ENCODE data around the gene DNAH2.
"Not testable (repeated sequence)": the region's sequence is repeated elsewhere in the genome, so short reads cannot be mapped to it uniquely, and the experiment has no call there.

Gene DNAH2

GRCh38 chr17:7798839-7799238 is 81.3 kb downstream of the DNAH2 start:
- H3K36me3 ChIP-seq: no peaks in the 10 kb centered on the region
- no peak for DNase-seq
- no peak overlapping the region for H3K4me3 ChIP-seq (ENCODE audit: low read depth, low read length)
- no peak for TF ChIP-seq CTCF (IDR thresholded peaks at IDR 0.05; ENCODE audit: low read depth, low read length)
- H3K27me3 ChIP-seq: no peaks in the 10 kb centered on the region
- no peaks in the 10 kb centered on the region for H3K9me3 ChIP-seq
- H3K4me1 ChIP-seq: no peaks in the 10 kb centered on the region

- Histone ChIP-seq H3K4me1 (no peaks in the 10 kb centered on the region), H3K9me3 (no peaks in the 10 kb centered on the region), H3K36me3 (no peaks in the 10 kb centered on the region), H3K27me3 (no peaks in the 10 kb centered on the region), H3K4me3 (ENCODE audit: low read depth, low read length) (no peak overlapping the region)
- no peak for TF ChIP-seq CTCF (IDR thresholded peaks at IDR 0.05; ENCODE audit: low read depth, low read length)
- no peak for DNase-seq
Observed at GRCh38 chr17:7803981-7804380, 86.4 kb downstream of the DNAH2 start.

- H3K27me3 ChIP-seq: no peaks in the 10 kb centered on the region
- no peaks in the 10 kb centered on the region for H3K9me3 ChIP-seq
- no peaks in the 10 kb centered on the region for H3K36me3 ChIP-seq
- H3K4me1 ChIP-seq: no peaks in the 10 kb centered on the region
- no peak overlapping the region for H3K4me3 ChIP-seq (ENCODE audit: low read depth, low read length)
- DNase-seq: no peak
- no peak for TF ChIP-seq CTCF (IDR thresholded peaks at IDR 0.05; ENCODE audit: low read depth, low read length)
Observed at GRCh38 chr17:7806587-7806986, 89.0 kb downstream of the DNAH2 start.

GRCh38 chr17:7807206-7807605 is 89.7 kb downstream of the DNAH2 start:
- no peak for TF ChIP-seq CTCF (IDR thresholded peaks at IDR 0.05; ENCODE audit: low read depth, low read length)
- Histone ChIP-seq H3K36me3 (no peaks in the 10 kb centered on the region), H3K9me3 (no peaks in the 10 kb centered on the region), H3K4me1 (no peaks in the 10 kb centered on the region), H3K27me3 (no peaks in the 10 kb centered on the region), H3K4me3 (ENCODE audit: low read depth, low read length) (no peak overlapping the region)
- no peak for DNase-seq

GRCh38 chr17:7809086-7809790 is 91.7 kb downstream of the DNAH2 start:
- H3K9me3 ChIP-seq: no peaks in the 10 kb centered on the region
- DNase-seq: no peak
- no peak for TF ChIP-seq CTCF (IDR thresholded peaks at IDR 0.05; ENCODE audit: low read depth, low read length)
- no peaks in the 10 kb centered on the region for H3K27me3 ChIP-seq
- no peaks in the 10 kb centered on the region for H3K4me1 ChIP-seq
- H3K36me3 ChIP-seq: no peaks in the 10 kb centered on the region
- no peak overlapping the region for H3K4me3 ChIP-seq (ENCODE audit: low read depth, low read length)

GRCh38 chr17:7809791-7810343 is 92.3 kb downstream of the DNAH2 start:
- not testable (repeated sequence) for DNase-seq; H3K36me3 ChIP-seq; H3K27me3 ChIP-seq; H3K4me3 ChIP-seq (ENCODE audit: low read depth, low read length); H3K9me3 ChIP-seq; H3K4me1 ChIP-seq

Data from BE2C (cell line).